Right renal pelvis (tissue), 4 donors: ENCODE data around the gene METTL6. TPM values are rescaled to one million over a fixed set of nuclear protein-coding genes. Genes with fewer than 3 reads are reported as not detected.
"Not testable (repeated sequence)": the region's sequence is repeated elsewhere in the genome, so short reads cannot be mapped to it uniquely, and the experiment has no call there.

Experiments used
- DNase-seq, 4 donors: peaks; one replicate each; pipeline ENCODE4 v3.0.0-alpha.2; 2013; ENCODE audit warnings: low read depth in 4 of 4, low spot score in 3 of 4, missing footprints in 1 of 4
- polyA plus RNA-seq, 4 donors: library from polyadenylated mRNA; unstranded; fragments of 120-200 nt; gene quantifications; one replicate each; pipeline ENCODE4 v1.2.1, GENCODE V29; 2013; ENCODE audit not compliant: insufficient read length in 4 of 4

The METTL6 gene
- polyA plus RNA-seq, 4 donors = 25.8 to 28.8 (median 27.8) TPM

GRCh38 chr3:15375461-15376000 lies 51.8 kb downstream of the METTL6 start:
- DNase-seq = no peak

DNA sequence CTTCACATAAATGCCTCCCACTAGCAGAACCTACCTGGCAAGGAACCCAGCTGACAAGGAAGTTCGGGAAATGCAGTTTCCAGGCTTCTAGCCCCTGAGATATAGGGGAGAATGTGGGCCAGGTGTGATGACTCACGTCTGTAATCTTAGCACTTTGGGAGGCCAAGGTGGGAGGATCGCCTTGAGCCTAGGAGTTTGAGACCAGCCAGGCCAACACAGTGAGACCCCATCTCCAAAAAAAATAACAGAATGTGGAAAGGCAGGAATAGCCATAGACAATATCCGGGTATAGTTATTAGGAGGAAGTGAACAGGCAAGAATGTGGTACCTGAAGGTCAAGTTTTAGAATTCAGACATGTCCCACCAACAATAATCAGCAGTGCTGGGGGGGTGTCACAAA lies 54.4 kb downstream of the METTL6 start:
- DNase-seq = no peak

DNA sequence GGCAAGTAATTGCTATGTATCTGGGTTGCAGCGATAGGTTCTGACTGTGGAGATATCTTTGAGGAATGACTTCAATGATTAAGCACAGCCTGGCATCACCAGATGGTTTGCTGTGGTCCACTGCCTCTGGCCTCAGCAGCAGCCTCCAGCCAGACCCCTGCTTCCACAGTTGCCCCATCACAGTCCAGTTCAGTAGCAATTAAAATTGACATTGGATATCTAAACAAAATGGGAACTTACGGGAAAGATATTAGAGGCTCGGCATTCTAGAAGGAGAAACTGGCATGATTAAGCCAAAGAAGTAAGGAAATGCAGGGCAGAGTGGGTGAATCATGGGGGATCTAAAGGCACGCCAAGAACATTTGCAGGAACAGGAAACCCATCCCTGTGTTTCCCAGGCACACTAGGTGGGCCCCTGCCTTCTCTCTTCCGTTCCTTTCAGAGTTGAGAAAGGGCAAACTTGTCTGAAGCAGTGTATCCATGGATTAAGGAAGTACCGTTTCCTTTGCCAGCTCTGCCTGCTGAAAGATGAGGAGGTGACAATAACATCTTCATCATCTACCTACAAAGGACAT lies 58.7 kb downstream of the METTL6 start:
- no peak for DNase-seq

DNA sequence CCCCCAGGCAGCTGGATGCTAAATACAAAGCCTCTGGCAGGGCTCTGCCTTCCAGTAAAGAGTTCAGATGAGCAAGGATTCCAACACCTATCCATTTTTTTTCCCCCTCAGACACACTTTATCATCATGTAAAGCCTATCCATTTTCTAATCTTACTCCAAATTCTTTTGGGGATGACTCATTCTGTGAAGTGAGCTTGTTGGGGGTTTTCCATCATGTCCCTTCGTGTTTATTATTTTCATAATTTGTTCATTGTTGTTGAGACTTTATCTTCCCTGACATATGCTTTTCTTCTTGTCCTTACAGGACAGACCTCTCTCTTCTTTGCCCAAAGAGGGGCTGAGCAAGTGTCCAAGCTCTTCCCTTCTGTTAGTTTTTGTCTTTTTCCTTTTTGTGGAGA lies 60.3 kb downstream of the METTL6 start:
- DNase-seq = no peak

GRCh38 chr3:15364078-15364477 lies 63.3 kb downstream of the METTL6 start:
- not testable (repeated sequence) for DNase-seq

DNA sequence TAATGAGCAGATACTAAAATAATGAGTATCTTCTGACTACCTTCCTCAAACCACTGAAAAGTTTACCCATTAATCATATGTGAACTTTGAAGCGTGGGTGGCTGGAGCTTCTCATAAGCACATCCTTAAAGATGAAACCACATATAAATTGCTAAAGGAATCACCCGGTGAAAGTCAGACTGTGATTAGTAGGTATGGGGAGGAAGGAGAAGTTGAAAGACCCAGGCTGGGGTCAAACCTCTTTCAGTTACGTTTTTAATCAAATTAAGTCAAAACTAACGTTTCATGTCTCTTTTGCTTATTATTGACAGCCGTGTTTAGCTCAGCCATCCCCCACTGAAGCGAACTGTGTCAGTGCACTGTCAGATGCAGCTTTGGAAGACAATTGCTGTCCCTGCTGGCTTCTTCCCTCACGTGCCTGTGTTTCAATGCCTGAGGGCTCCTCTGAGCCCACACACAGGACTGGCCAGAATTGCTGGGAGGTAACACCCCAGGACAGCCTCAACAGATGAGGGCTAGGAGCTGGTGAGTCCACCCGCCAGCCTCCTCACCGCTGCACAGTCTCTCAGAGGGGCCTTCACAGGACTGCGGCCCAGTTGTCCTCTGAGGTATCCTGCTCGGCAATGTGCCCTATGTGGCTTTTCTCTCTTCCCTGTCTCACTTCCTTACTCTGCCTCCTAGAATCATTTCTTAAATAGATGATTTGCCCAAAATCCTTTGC lies 65.7 kb downstream of the METTL6 start:
- no peak for DNase-seq

GRCh38 chr3:15360788-15361493 lies 66.4 kb downstream of the METTL6 start:
- DNase-seq = no peak

Other genes starting within 250 kb of the METTL6 start
- 10 to 100 TPM; 42.1 to 54.8 (median 52.4) TPM for gene CAPN7, start 221.3 kb downstream of the METTL6 start, polyA plus RNA-seq
- 10 to 100 TPM; 58.3 to 65.4 (median 61.1) TPM for gene SH3BP5, start 95.0 kb downstream of the METTL6 start, polyA plus RNA-seq
- gene EAF1, start 54 bp upstream of the METTL6 start, polyA plus RNA-seq = 10 to 100 TPM; 16.9 to 19.4 (median 18.4) TPM
- 1 to 10 TPM; 4.3 to 6.3 (median 4.8) TPM for gene COLQ, start 94.2 kb upstream of the METTL6 start, polyA plus RNA-seq
- 10 to 100 TPM; 16.9 to 24.4 (median 20.2) TPM for gene HACL1, start 174.0 kb upstream of the METTL6 start, polyA plus RNA-seq
- gene BTD, start 174.2 kb upstream of the METTL6 start, polyA plus RNA-seq = 10 to 100 TPM; 21.3 to 26.3 (median 22.6) TPM